ENCODE results near the gene COL17A1. TPM values are rescaled to one million over a fixed set of nuclear protein-coding genes. Genes with fewer than 3 reads are reported as not detected.
A peak's percentile ranks its signal among the peaks of the same experiment; 100 is the strongest.

Gene COL17A1
- 1.7 and 2.3 TPM in 2 replicates for total RNA-seq

GRCh38 chr10:104085801-104086400 lies at the start of gene COL17A1:
Gene COL17A1 (minus strand): TSS chr10:104085880. CDS start chr10:104080673, 5,207 bp downstream.
- no peak for DNase-seq (ENCODE audit: low read depth)
- TF ChIP-seq, protein P1, sequence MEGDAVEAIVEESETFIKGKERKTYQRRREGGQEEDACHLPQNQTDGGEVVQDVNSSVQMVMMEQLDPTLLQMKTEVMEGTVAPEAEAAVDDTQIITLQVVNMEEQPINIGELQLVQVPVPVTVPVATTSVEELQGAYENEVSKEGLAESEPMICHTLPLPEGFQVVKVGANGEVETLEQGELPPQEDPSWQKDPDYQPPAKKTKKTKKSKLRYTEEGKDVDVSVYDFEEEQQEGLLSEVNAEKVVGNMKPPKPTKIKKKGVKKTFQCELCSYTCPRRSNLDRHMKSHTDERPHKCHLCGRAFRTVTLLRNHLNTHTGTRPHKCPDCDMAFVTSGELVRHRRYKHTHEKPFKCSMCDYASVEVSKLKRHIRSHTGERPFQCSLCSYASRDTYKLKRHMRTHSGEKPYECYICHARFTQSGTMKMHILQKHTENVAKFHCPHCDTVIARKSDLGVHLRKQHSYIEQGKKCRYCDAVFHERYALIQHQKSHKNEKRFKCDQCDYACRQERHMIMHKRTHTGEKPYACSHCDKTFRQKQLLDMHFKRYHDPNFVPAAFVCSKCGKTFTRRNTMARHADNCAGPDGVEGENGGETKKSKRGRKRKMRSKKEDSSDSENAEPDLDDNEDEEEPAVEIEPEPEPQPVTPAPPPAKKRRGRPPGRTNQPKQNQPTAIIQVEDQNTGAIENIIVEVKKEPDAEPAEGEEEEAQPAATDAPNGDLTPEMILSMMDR (conservative IDR thresholded peaks at IDR 0.05; ENCODE audit: low read depth, low read length): no peak
- no peak within 1 kb of the TSS for H3K4me3 ChIP-seq (ENCODE audit: low read depth, low read length)

- TF ChIP-seq, protein P1 (conservative IDR thresholded peaks at IDR 0.05; ENCODE audit: low read depth, low read length): no peak
- DNase-seq (ENCODE audit: low read depth): no peak
- no peak overlapping the region for H3K4me3 ChIP-seq (ENCODE audit: low read depth, low read length)
Measured at GRCh38 chr10:104130041-104130440, 44.4 kb upstream of the COL17A1 start.

GRCh38 chr10:104128214-104128613 lies 42.5 kb upstream of the COL17A1 start:
- no peak for DNase-seq (ENCODE audit: low read depth)
- no peak overlapping the region for H3K4me3 ChIP-seq (ENCODE audit: low read depth, low read length)
- TF ChIP-seq, protein P1 (conservative IDR thresholded peaks at IDR 0.05; ENCODE audit: low read depth, low read length): no peak

GRCh38 chr10:104127411-104127810 lies 41.7 kb upstream of the COL17A1 start:
- TF ChIP-seq, protein P1 (conservative IDR thresholded peaks at IDR 0.05; ENCODE audit: low read depth, low read length): peak; percentile 46
- DNase-seq (ENCODE audit: low read depth): no peak

GRCh38 chr10:104123397-104123796 lies 37.7 kb upstream of the COL17A1 start:
- TF ChIP-seq, protein P1 (conservative IDR thresholded peaks at IDR 0.05; ENCODE audit: low read depth, low read length): peak; percentile 56
- peak overlapping the region; percentile 9 for H3K4me3 ChIP-seq (ENCODE audit: low read depth, low read length)
- no peak for DNase-seq (ENCODE audit: low read depth)

More at GRCh38 chr10:104127411-104127810, 41.7 kb upstream of the COL17A1 start:
- H3K4me3 ChIP-seq (ENCODE audit: low read depth, low read length): no peak overlapping the region

GRCh38 chr10:104122225-104123107 lies 36.8 kb upstream of the COL17A1 start:
- DNase-seq (ENCODE audit: low read depth): no peak
- peak overlapping the region; percentile 85 for H3K4me3 ChIP-seq (ENCODE audit: low read depth, low read length)
- TF ChIP-seq, protein P1 (conservative IDR thresholded peaks at IDR 0.05; ENCODE audit: low read depth, low read length): no peak
